Mesothelial cell of epicardium (in vitro differentiated cells): ENCODE data around the gene TACC2. TPM values are rescaled to one million over a fixed set of nuclear protein-coding genes. Genes with fewer than 3 reads are reported as not detected.

Experiments used
- DNase-seq, 2 experiments: peaks; one replicate each; pipeline ENCODE4 v3.0.0; 2021; ENCODE audit warnings: low spot score in 2 of 2; ENCODE audit not compliant: unreplicated experiment in 2 of 2
- H3K27ac Mint-ChIP-seq: 2 replicates; pipeline ENCODE4 v1.8.0; 2021; ENCODE audit warnings: mixed read lengths
- H3K27me3 Mint-ChIP-seq: 2 replicates; pipeline ENCODE4 v1.8.0; 2021; ENCODE audit warnings: low read depth, mixed read lengths
- H3K36me3 Mint-ChIP-seq: 2 replicates; pipeline ENCODE4 v1.8.0; 2021; ENCODE audit warnings: mixed read lengths
- H3K4me1 Mint-ChIP-seq: 2 replicates; pipeline ENCODE4 v1.8.0; 2021; ENCODE audit warnings: mixed read lengths
- H3K4me3 Mint-ChIP-seq: 2 replicates; pipeline ENCODE4 v1.8.0; 2021; ENCODE audit warnings: mild to moderate bottlenecking, moderate library complexity, mixed read lengths
- H3K9me3 Mint-ChIP-seq: 2 replicates; pipeline ENCODE4 v1.8.0; 2021; ENCODE audit warnings: mixed read lengths
- total RNA-seq: library from RNA; stranded (reverse); gene quantifications from 3 replicates; pipeline ENCODE4 v1.2.1, GENCODE V29; 2021
- TF ChIP-seq, protein P1 (sequence below): fragments of 200-600 bp; sonication (generic); IDR thresholded peaks from one replicate; pipeline ENCODE4 v1.5.0; 2021; ENCODE audit warnings: antibody characterized with exemption; ENCODE audit not compliant: unreplicated experiment

Gene TACC2
- total RNA-seq, 1 donor from 2014 or later = 25.5 TPM

DNA sequence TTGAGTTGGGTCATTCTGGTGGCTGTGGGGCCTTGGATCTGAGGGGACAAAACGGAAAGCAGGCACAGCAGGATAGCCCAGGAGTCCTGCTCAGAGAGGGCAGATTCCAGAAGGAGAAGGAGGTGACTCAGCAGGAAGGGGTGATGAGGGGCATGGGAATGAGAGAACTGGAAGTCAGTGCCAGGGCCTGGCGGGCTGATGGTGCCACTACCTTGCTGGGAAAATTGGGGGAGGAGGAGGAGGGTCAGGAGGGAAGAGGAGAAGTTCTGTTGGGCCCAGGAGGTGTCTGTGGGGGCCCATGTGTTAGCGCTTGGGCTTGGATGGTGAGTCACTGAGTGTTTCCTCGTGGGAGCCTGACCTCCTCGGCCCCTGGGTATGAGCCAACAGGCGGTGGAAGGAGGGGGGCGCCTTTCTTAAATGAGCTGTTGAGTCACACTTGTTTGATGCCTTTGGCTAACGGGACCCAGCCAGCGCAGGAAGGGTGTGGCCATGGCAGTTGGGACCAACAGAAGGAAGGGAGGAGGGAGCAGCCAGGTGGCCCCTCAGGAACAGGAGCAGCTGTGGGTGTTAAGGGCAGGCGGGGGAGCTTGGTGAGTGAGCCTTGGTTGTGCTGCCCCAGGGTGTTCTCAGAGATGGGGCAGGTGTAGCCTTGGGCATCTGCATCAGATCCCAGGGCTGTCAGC lies 152.1 kb downstream of the TACC2 start:
- no peaks in the 10 kb centered on the region for H3K27me3 Mint-ChIP-seq
- H3K4me1 Mint-ChIP-seq = peaks cover 35% of the 10 kb centered on the region
- no peak overlapping the region for H3K4me3 Mint-ChIP-seq
- no peak overlapping the region for H3K27ac Mint-ChIP-seq
- TF ChIP-seq, protein P1, sequence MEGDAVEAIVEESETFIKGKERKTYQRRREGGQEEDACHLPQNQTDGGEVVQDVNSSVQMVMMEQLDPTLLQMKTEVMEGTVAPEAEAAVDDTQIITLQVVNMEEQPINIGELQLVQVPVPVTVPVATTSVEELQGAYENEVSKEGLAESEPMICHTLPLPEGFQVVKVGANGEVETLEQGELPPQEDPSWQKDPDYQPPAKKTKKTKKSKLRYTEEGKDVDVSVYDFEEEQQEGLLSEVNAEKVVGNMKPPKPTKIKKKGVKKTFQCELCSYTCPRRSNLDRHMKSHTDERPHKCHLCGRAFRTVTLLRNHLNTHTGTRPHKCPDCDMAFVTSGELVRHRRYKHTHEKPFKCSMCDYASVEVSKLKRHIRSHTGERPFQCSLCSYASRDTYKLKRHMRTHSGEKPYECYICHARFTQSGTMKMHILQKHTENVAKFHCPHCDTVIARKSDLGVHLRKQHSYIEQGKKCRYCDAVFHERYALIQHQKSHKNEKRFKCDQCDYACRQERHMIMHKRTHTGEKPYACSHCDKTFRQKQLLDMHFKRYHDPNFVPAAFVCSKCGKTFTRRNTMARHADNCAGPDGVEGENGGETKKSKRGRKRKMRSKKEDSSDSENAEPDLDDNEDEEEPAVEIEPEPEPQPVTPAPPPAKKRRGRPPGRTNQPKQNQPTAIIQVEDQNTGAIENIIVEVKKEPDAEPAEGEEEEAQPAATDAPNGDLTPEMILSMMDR = no peak
- H3K9me3 Mint-ChIP-seq = peaks cover 9% of the 10 kb centered on the region
- H3K36me3 Mint-ChIP-seq = peaks cover 22% of the 10 kb centered on the region
- no peak for DNase-seq

DNA sequence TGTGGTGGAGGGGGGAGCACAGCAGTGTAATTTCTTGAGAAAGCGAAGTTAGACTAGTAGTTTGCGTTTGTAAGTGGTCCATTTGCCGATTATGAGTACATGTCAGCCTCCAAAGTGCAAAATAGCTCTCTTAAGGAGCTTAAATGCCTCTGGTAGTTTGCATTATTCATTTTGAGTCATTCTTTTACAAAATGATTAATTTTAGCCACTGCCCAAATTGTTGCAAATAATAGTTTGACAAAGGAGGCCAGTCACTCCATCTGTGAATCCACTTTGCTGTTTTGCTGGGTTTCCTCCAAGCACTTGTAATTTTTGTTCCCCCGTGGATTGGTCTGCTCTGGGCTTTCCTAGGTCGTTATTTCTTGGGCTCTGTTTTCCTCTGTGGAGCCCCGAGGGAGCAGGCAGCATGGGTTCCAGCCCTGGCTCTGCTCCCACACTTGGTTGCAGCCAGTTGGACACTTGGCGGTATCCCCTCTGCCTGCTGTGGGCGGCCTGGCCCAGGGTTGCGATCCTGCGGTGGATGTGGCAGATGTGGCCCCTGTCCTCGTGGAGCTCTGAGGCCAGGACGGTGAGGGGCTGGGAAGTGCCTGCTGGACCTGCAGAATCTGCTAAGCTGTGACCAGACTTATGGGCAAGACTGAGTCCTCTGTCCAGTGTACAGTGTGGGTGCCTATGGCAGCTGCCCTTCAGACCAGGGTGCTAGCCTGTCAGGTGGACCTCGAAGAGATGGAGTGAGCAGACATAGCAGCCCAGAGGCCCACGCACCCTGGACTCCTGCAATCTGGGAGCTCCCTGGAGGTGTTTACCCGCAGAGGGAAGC lies 153.1 kb downstream of the TACC2 start:
- Mint-ChIP-seq H3K27me3 (no peaks in the 10 kb centered on the region), H3K4me3 (no peak overlapping the region), H3K9me3 (peaks cover 9% of the 10 kb centered on the region), H3K36me3 (peaks cover 26% of the 10 kb centered on the region), H3K4me1 (peaks cover 35% of the 10 kb centered on the region), H3K27ac (peak overlapping the region; percentile 28)
- TF ChIP-seq, protein P1 = no peak
- no peak for DNase-seq

DNA sequence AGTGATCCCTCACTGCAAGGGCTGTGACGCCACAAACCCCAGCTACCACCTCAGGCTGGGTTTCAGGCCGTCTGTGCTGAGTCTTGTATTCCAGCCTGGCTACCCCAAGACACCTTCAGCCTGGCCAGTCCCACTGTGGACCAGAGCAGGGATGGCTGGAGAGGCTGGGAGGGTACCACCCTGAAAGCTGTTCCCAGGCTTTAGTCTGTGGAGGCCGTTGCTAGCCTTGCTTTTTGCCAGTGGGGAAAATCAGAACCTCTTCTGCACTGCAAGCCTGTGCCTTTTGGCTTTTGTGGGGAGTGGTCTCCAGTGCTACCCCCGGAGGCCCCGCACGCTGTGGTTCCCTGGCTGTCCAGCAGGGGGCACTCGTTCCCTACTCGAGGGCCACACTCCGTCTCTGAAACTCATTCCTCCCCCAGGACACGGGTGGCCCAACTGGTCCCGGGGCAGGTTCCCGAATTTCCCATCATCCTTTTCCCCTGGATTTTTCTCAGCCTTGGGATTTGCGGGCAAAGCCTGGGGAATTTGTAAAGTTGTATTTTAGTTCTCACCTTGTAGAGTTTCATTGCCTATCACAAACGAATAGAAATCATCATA lies 153.8 kb downstream of the TACC2 start:
- TF ChIP-seq, protein P1 = peak; percentile 84
- H3K36me3 Mint-ChIP-seq = peaks cover 26% of the 10 kb centered on the region
- H3K4me1 Mint-ChIP-seq = peaks cover 38% of the 10 kb centered on the region
- H3K4me3 Mint-ChIP-seq = peak overlapping the region; percentile 20
- H3K27ac Mint-ChIP-seq = peak overlapping the region; percentile 65
- H3K27me3 Mint-ChIP-seq = no peaks in the 10 kb centered on the region
- DNase-seq = peak in 1 of 2 experiments; percentile 72
- peaks cover 9% of the 10 kb centered on the region for H3K9me3 Mint-ChIP-seq

DNA sequence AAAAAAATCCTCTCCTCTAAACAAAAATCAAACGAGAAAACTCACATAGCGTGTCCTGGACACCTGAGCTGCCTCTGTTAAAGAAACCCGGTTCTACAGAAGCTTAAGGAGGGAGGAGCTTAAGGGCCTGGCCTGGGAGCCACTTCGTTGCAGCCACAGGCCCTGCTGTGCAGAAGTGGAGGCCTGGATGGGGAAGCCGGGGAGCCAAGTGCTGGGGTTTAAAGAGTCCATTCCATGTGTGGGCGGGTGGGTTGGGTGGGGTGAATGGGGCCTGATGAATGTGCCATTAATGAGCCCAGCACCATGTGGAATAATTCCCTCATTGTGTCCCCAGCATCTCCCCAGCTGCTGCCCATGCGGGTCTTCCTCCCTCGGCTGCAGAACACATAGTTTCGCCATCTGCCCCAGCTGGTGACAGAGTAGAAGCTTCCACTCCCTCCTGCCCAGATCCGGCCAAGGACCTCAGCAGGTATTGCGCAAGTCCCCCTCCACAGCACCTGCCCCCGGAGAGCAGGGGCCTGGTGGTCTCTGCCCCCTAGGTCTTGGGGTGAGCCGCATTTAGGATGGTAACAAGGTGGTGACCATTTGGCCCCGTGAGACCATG lies 154.4 kb downstream of the TACC2 start:
- TF ChIP-seq, protein P1 = no peak
- no peak for DNase-seq
- peak overlapping the region; percentile 65 for H3K27ac Mint-ChIP-seq
- H3K4me3 Mint-ChIP-seq = peak overlapping the region; percentile 20
- H3K9me3 Mint-ChIP-seq = peaks cover 9% of the 10 kb centered on the region
- H3K27me3 Mint-ChIP-seq = no peaks in the 10 kb centered on the region
- H3K36me3 Mint-ChIP-seq = peaks cover 22% of the 10 kb centered on the region
- H3K4me1 Mint-ChIP-seq = peaks cover 40% of the 10 kb centered on the region

DNA sequence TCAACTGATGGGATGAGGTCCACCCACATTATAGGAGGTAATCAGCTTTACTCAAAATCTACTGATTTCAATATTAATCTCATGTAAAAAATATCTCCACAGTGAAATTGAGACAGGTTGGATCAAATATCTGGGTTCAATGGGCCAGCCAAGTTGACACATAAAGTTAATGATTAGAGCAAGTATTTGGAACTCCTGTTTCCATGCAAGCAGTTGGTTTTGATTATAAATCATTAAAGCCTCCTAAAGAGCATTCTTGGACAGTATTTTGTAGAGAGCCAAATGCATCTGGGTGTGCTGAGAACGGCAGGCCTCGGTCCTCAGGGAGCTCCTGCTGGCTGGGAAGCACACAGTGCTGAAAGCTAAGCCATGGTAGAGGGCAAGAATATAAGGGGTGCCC lies 155.2 kb downstream of the TACC2 start:
- Mint-ChIP-seq H3K9me3 (peaks cover 9% of the 10 kb centered on the region), H3K27ac (no peak overlapping the region), H3K27me3 (no peaks in the 10 kb centered on the region), H3K4me1 (peaks cover 44% of the 10 kb centered on the region), H3K4me3 (no peak overlapping the region), H3K36me3 (peaks cover 22% of the 10 kb centered on the region)
- DNase-seq = no peak
- TF ChIP-seq, protein P1 = no peak
